GM12878 (cell line): ENCODE measurements around the gene CHMP1B. TPM values are rescaled to one million over a fixed set of nuclear protein-coding genes. Genes with fewer than 3 reads are reported as not detected.

ENCODE experiments used
- ATAC-seq: fragments of 200-7000 bp; cut with Tn5 transposase; 3 replicates; pipeline ENCODE4 v1.9.1; 2020; ENCODE audit warnings: mild to moderate bottlenecking, moderate library complexity
- BruUV-seq: library from RNA; stranded (reverse); fragments of 400-500 nt; replicated peaks from 2 replicates; lab custom pipeline; 2021; lab: Mats Ljungman, UMichigan
- CTCF ChIA-PET: fragments of 300-600 bp; sonication (Branson Sonifier 250); formaldehyde crosslinking; extraction: SDS; loops from one replicate; lab custom pipeline; 2021; ENCODE audit warnings: inconsistent platforms; lab: Yijun Ruan, JAX
- POLR2A ChIA-PET: fragments of 350-600 bp; formaldehyde crosslinking; extraction: SDS; loops from one replicate; lab custom pipeline; 2021; ENCODE audit warnings: inconsistent platforms; lab: Charles Lee
- RAD21 ChIA-PET: fragments of 300-600 bp; sonication (Branson Sonifier 250); formaldehyde crosslinking; loops from one replicate; lab custom pipeline; 2023; ENCODE audit warnings: antibody characterized with exemption; ENCODE audit not compliant: unreplicated experiment; lab: Charles Lee
- SMC1A ChIA-PET: fragments of 300-600 bp; sonication (Branson Sonifier 250); formaldehyde crosslinking; loops from one replicate; lab custom pipeline; 2023; ENCODE audit not compliant: unreplicated experiment, uncharacterized antibody; lab: Charles Lee
- DNase-seq: peaks from one replicate; pipeline ENCODE4 v3.0.0-alpha.2; 2011; ENCODE audit warnings: low read depth, low spot score
- FAIRE-seq: peaks from 3 replicates; lab custom pipeline; 2011; peaks lifted over from hg19 to GRCh38; lab: Jason Lieb, UNC
- H2AFZ ChIP-seq: 2 replicates; pipeline ENCODE4 v1.6.0; 2011; ENCODE audit warnings: low read depth, low read length, control low read depth; ENCODE audit not compliant: control insufficient read depth
- H3K27ac ChIP-seq: 2 replicates; pipeline ENCODE4 v1.5.1; 2011; ENCODE audit warnings: control low read depth; ENCODE audit not compliant: control insufficient read depth, insufficient read depth
- H3K27me3 ChIP-seq, 2 experiments: replicated peaks in 1 of 2; 2 replicates each; pipeline versions ENCODE4 v1.6.0 to v1.6.1; 2011; ENCODE audit warnings: low read length in 1 of 2; ENCODE audit not compliant: control insufficient read depth in 2 of 2, insufficient read depth in 2 of 2
- H3K36me3 ChIP-seq, 2 experiments: 2 replicates each; pipeline ENCODE4 v1.5.1; 2011; ENCODE audit warnings: low read length in 1 of 2; ENCODE audit not compliant: control insufficient read depth in 2 of 2, insufficient read depth in 2 of 2
- H3K4me1 ChIP-seq: 2 replicates; pipeline ENCODE4 v1.6.1; 2011; ENCODE audit warnings: mild to moderate bottlenecking, low read length, moderate library complexity, mixed read lengths; ENCODE audit not compliant: control insufficient read depth, insufficient read depth
- H3K4me2 ChIP-seq: 2 replicates; pipeline ENCODE4 v1.6.0; 2011; ENCODE audit warnings: control low read depth; ENCODE audit not compliant: control insufficient read depth, insufficient read depth
- H3K4me3 ChIP-seq: fragments of 200-600 bp; sonication (generic); 2 replicates; pipeline ENCODE4 v1.5.1; 2016
- H3K79me2 ChIP-seq: 2 replicates; pipeline ENCODE4 v1.6.0; 2011; ENCODE audit warnings: low read length; ENCODE audit not compliant: control insufficient read depth, insufficient read depth
- H3K9ac ChIP-seq: 2 replicates; pipeline ENCODE4 v1.8.0; 2011; ENCODE audit warnings: low read length, control low read depth, mixed read lengths; ENCODE audit not compliant: control insufficient read depth, insufficient read depth
- H3K9me3 ChIP-seq: replicated peaks from 3 replicates; pipeline ENCODE4 v1.5.1; 2011; ENCODE audit warnings: mild to moderate bottlenecking, low read length; ENCODE audit not compliant: control insufficient read depth, insufficient read depth
- H4K20me1 ChIP-seq: 2 replicates; pipeline ENCODE4 v1.6.0; 2011; ENCODE audit not compliant: control insufficient read depth, insufficient read depth
- ATF3 ChIP-seq: IDR thresholded peaks from 2 replicates; pipeline ENCODE4 v1.6.1; 2011; ENCODE audit warnings: low read depth, mild to moderate bottlenecking, low read length, moderate library complexity, borderline replicate concordance; ENCODE audit errors: extremely low read depth
- FOXK2 ChIP-seq: fragments of 450-650 bp; IDR thresholded peaks from 2 replicates; pipeline ENCODE4 v1.6.1; 2017; ENCODE audit warnings: mild to moderate bottlenecking, moderate library complexity
- NBN ChIP-seq: fragments of 450-650 bp; IDR thresholded peaks from 2 replicates; pipeline ENCODE4 v1.6.1; 2016
- NFIC ChIP-seq: IDR thresholded peaks from 2 replicates; pipeline ENCODE4 v1.6.1; 2012; ENCODE audit warnings: low read depth, mild to moderate bottlenecking, inconsistent platforms, low read length, moderate library complexity
- NFXL1 ChIP-seq: fragments of 450-650 bp; IDR thresholded peaks from 2 replicates; pipeline ENCODE4 v1.6.1; 2017; ENCODE audit warnings: antibody characterized with exemption, mild to moderate bottlenecking, borderline replicate concordance
- PRDM15 ChIP-seq: fragments of 450-650 bp; formaldehyde crosslinking; IDR thresholded peaks from 2 replicates; pipeline ENCODE4 v1.4.0; 2020; ENCODE audit warnings: mild to moderate bottlenecking, moderate library complexity
- REST ChIP-seq: IDR thresholded peaks from 2 replicates; pipeline ENCODE4 v1.6.1; 2012; ENCODE audit warnings: mild to moderate bottlenecking, low read depth, low read length
- SMC3 ChIP-seq: IDR thresholded peaks from 2 replicates; pipeline ENCODE4 v1.6.1; 2011; ENCODE audit warnings: low read length, improper control_type of control experiment, borderline replicate concordance
- SREBF2 ChIP-seq: IDR thresholded peaks from 2 replicates; pipeline ENCODE4 v1.6.1; 2012; ENCODE audit warnings: mild to moderate bottlenecking, low read length
- TCF7 ChIP-seq: IDR thresholded peaks from 2 replicates; pipeline ENCODE4 v1.6.1; 2014; ENCODE audit warnings: antibody characterized with exemption, borderline replicate concordance
- USF2 ChIP-seq: IDR thresholded peaks from 2 replicates; pipeline ENCODE4 v1.6.1; 2011; ENCODE audit warnings: low read depth, low read length, improper control_type of control experiment, borderline replicate concordance
- ZNF622 ChIP-seq: fragments of 450-650 bp; IDR thresholded peaks from 2 replicates; pipeline ENCODE4 v1.6.1; 2017; ENCODE audit warnings: mild to moderate bottlenecking, inconsistent platforms
- ZNF687 ChIP-seq: fragments of 450-650 bp; IDR thresholded peaks from 2 replicates; pipeline ENCODE4 v1.6.1; 2017; ENCODE audit warnings: mild to moderate bottlenecking, moderate library complexity
- WGBS: methylation state at CpG from one replicate; pipeline ENCODE4 v1.1.6; 2016; ENCODE audit warnings: low lambda C conversion rate; ENCODE audit not compliant: insufficient replicate concordance, insufficient coverage; ENCODE audit errors: missing lambda C conversion rate; 5-methylcytosine and 5-hydroxymethylcytosine counted together
- in situ Hi-C: fragments of 300-500 bp; cut with MboI; formaldehyde crosslinking; loops from 9 replicates; pipeline ENCODE4 v1.14.3; 2018; ENCODE audit warnings: mixed read lengths
- intact Hi-C: fragments of 100-400 bp; cut with micrococcal nuclease; formaldehyde crosslinking; loops from one replicate; pipeline ENCODE4 v1.14.2; 2022; ENCODE audit not compliant: unreplicated experiment
- polyA plus RNA-seq, 11 experiments: library from polyadenylated mRNA; depleted of rRNA in 4 of 11; unstranded in 6 of 11; stranded (reverse) in 5 of 11; fragments of >200 nt; fragmentation: Nextera tagmentation in 4 of 11; fragmentation: Illumina TruSeq in 1 of 11; extraction: Ambion mirVana in 4 of 11; extraction: Trizol in 1 of 11; gene quantifications; 1 replicate in 1 of 11; 2 replicates in 10 of 11; pipeline versions ENCODE4 v1.2.1 to v1.2.3, GENCODE V29; 2011 to 2016; ENCODE audit warnings: inconsistent platforms in 2 of 11, missing spikeins in 2 of 11, low read depth in 1 of 11
- total RNA-seq, 4 experiments: library from RNA; depleted of rRNA in 3 of 4; stranded (reverse); fragments of >200 nt in 3 of 4; fragmentation: Illumina TruSeq in 1 of 4; extraction: Trizol in 1 of 4; gene quantifications; 2 replicates each; pipeline versions ENCODE4 v1.2.1 to v1.2.3, GENCODE V29; 2013 to 2021

CHMP1B gene
- total and polyA plus RNA-seq, 10 of the 15 experiments (the other 5 are each of a cell fraction or from before 2014, with no cell fraction given), result 8.5 to 24.0 (median 18.6) TPM

GRCh38 chr18:11844436-11844835, 6.8 kb upstream of the CHMP1B start:
- in situ Hi-C loops (no loop called here), intact Hi-C loops (no loop called here)
- Histone ChIP-seq H3K27ac (no peak overlapping the region), H3K9ac (no peak overlapping the region), H3K27me3 (no peaks in the 10 kb centered on the region), H3K4me3 (no peak overlapping the region), H2AFZ (no peak overlapping the region), H3K79me2 (no peaks in the 10 kb centered on the region), H3K36me3 (no peaks in the 10 kb centered on the region), H3K9me3 (no peaks in the 10 kb centered on the region), H3K4me1 (no peaks in the 10 kb centered on the region), H4K20me1 (no peaks in the 10 kb centered on the region), H3K4me2 (no peak overlapping the region)
- FAIRE-seq (no peak), ATAC-seq (no peak), DNase-seq (no peak)
- BruUV-seq, result no TSS peak
- POLR2A ChIA-PET, result no interaction called here
- 44% methylated on average over 6 of the region's 6 CpGs for WGBS
- SMC1A ChIA-PET, result no interaction called here
- CTCF ChIA-PET, result no interaction called here
- RAD21 ChIA-PET, result no interaction called here
- TF ChIP-seq SMC3 (no peak), NFIC (no peak), SREBF2 (no peak), NBN (no peak), ZNF622 (no peak), TCF7 (no peak), PRDM15 (CRISPR knock-in tag) (no peak), ATF3 (no peak), REST (no peak), USF2 (no peak), FOXK2 (no peak), NFXL1 (no peak), ZNF687 (no peak)
